Measurements from ENCODE around the gene CCNI2.

CCNI2 gene

GRCh38 chr5:132773114-132773513, 25.9 kb downstream of the CCNI2 start:
- DNase-seq (ENCODE audit: low read depth in 1 of 2, low spot score in 1 of 2): no peak
- in situ Hi-C loops (cut with HindIII; ENCODE audit: low pct_unique_long_range_greater_than_20kb, low sequenced_read_pairs): no loop called here
- TF ChIP-seq JUND (IDR thresholded peaks at IDR 0.05; ENCODE audit: low read depth): no peak

DNA sequence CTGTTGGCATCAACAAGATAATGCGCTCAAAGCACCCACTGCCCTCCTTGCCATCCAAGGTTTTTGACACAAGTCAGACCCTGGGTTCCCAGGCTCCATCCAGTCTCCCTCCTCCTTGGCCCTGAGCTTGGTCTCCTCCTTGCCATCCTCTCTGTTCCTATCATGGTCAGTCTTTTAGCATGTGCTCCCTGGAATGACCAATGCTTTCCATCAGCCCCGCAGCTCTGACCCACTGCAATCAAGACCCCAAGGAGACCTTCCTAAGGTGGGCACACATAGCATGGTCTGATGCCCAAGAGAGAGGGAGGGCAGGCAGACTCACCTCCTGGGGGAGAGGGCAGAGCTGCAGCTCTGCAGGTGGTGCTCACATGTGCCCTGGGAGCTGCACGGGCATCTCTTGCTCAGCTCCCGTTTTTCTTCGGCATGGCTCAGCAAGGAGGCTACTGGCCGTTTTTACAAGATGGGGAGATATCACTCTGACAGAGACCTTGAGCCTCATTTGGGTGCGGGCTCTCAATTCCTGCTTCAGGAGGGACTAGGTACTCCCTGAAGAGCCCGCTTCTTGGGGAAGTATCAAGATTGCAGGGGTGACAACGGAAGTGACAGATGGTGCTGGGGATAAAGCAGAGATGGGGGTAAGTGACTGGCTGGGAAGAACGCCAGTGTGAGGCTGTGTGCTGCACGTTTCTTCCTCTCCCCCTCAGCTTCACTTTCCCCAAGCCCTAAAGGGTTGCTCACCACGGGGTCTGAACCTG, 26.6 kb downstream of the CCNI2 start:
- TF ChIP-seq JUND (IDR thresholded peaks at IDR 0.05; ENCODE audit: low read depth): no peak
- no peak for DNase-seq (ENCODE audit: low read depth in 1 of 2, low spot score in 1 of 2)
- in situ Hi-C loops (cut with HindIII; ENCODE audit: low pct_unique_long_range_greater_than_20kb, low sequenced_read_pairs): no loop called here

DNA sequence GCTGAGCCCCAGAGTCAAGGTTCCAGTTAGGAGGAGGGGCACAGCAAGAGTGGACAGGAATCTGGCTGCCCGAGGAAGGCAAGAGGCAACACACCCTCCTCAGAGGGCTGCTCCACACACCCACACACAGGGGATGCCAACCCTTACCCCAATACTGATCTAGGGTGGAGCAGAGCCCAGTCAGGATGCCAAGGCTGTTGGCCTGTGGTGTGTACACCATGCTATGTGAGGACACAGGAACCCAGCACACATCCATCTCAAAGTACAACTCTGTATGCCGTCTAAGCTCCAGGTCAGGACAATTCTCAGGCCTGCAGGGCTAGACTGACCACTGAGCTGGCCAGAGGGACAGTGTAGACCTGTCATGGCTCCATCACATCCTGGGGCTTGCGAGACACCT, 27.2 kb downstream of the CCNI2 start:
- TF ChIP-seq JUND (IDR thresholded peaks at IDR 0.05; ENCODE audit: low read depth): no peak
- no peak for DNase-seq (ENCODE audit: low read depth in 1 of 2, low spot score in 1 of 2)
- in situ Hi-C loops (cut with HindIII; ENCODE audit: low pct_unique_long_range_greater_than_20kb, low sequenced_read_pairs): no loop called here

- no peak for DNase-seq (ENCODE audit: low read depth in 1 of 2, low spot score in 1 of 2)
- no peak for TF ChIP-seq JUND (IDR thresholded peaks at IDR 0.05; ENCODE audit: low read depth)
- in situ Hi-C loops (cut with HindIII; ENCODE audit: low pct_unique_long_range_greater_than_20kb, low sequenced_read_pairs): no loop called here
Observed at GRCh38 chr5:132774896-132775295, 27.7 kb downstream of the CCNI2 start.

- no peak for TF ChIP-seq JUND (IDR thresholded peaks at IDR 0.05; ENCODE audit: low read depth)
- in situ Hi-C loops (cut with HindIII; ENCODE audit: low pct_unique_long_range_greater_than_20kb, low sequenced_read_pairs): no loop called here
- DNase-seq (ENCODE audit: low read depth in 1 of 2, low spot score in 1 of 2): peak in 1 of 2 experiments; percentile 76
Observed at GRCh38 chr5:132775476-132775961, 28.3 kb downstream of the CCNI2 start.

- DNase-seq (ENCODE audit: low read depth in 1 of 2, low spot score in 1 of 2): peak in 1 of 2 experiments; percentile 68
- no peak for TF ChIP-seq JUND (IDR thresholded peaks at IDR 0.05; ENCODE audit: low read depth)
- in situ Hi-C loops (cut with HindIII; ENCODE audit: low pct_unique_long_range_greater_than_20kb, low sequenced_read_pairs): no loop called here
Observed at GRCh38 chr5:132776131-132776937, 29.1 kb downstream of the CCNI2 start.

- TF ChIP-seq JUND (IDR thresholded peaks at IDR 0.05; ENCODE audit: low read depth): no peak
- in situ Hi-C loops (cut with HindIII; ENCODE audit: low pct_unique_long_range_greater_than_20kb, low sequenced_read_pairs): no loop called here
- DNase-seq (ENCODE audit: low read depth in 1 of 2, low spot score in 1 of 2): no peak
Observed at GRCh38 chr5:132776938-132777208, 29.6 kb downstream of the CCNI2 start.

GRCh38 chr5:132777209-132778069, 30.2 kb downstream of the CCNI2 start, which contains the start of gene SEPTIN8:
SEPTIN8 (minus strand) TSS chr5:132777239; CDS start chr5:132777137, 102 bp downstream.
- TF ChIP-seq JUND (IDR thresholded peaks at IDR 0.05; ENCODE audit: low read depth): no peak
- in situ Hi-C loops (cut with HindIII; ENCODE audit: low pct_unique_long_range_greater_than_20kb, low sequenced_read_pairs): no loop called here
- peak; percentile 69 to 72 for DNase-seq (ENCODE audit: low read depth in 1 of 2, low spot score in 1 of 2)

DNA sequence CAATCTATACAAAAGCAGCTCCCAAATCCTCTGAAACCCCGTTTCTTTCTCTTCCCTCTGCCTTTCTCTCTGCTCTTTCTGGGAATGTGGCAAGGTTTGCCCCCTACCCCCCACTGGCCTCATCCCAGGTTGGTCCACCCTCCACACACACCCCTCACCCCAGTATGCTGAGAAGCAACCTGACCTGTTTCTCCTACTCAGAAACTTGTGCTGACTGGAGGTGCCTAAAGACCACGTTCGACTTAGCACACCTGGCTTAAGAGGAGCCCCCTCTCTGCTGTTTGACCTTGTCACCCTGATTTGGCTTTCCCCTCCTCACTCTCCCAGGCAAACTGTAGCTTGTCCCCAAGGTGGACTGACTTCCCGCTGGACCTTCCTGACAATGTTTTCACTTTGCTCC, 30.9 kb downstream of the CCNI2 start:
- in situ Hi-C loops (cut with HindIII; ENCODE audit: low pct_unique_long_range_greater_than_20kb, low sequenced_read_pairs): no loop called here
- peak in 1 of 2 experiments; percentile 40 for DNase-seq (ENCODE audit: low read depth in 1 of 2, low spot score in 1 of 2)
- no peak for TF ChIP-seq JUND (IDR thresholded peaks at IDR 0.05; ENCODE audit: low read depth)

GRCh38 chr5:132778856-132779255, 31.6 kb downstream of the CCNI2 start:
- DNase-seq (ENCODE audit: low read depth in 1 of 2, low spot score in 1 of 2): no peak
- in situ Hi-C loops (cut with HindIII; ENCODE audit: low pct_unique_long_range_greater_than_20kb, low sequenced_read_pairs): no loop called here
- TF ChIP-seq JUND (IDR thresholded peaks at IDR 0.05; ENCODE audit: low read depth): no peak

DNA sequence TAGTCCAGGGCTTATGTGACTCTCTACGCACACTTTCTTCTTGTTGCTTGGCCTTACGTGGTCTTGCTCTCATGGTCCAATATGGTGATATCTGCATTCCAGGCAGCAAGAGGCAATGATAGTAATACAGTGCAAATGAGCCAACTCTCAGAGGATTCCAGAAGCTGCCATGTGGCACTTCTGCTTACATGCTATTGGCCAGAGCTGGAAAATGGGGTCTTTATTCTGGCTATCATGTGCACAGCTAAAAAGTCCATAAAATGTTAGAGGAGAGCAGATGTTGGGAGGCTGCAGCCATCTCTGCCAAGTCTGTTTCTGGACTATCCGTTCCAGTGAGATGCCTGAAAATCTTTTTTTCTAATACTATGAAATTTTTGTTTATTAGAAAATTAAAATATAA, 32.7 kb downstream of the CCNI2 start:
- no peak for TF ChIP-seq JUND (IDR thresholded peaks at IDR 0.05; ENCODE audit: low read depth)
- in situ Hi-C loops (cut with HindIII; ENCODE audit: low pct_unique_long_range_greater_than_20kb, low sequenced_read_pairs): no loop called here
- DNase-seq (ENCODE audit: low read depth in 1 of 2, low spot score in 1 of 2): no peak

DNA sequence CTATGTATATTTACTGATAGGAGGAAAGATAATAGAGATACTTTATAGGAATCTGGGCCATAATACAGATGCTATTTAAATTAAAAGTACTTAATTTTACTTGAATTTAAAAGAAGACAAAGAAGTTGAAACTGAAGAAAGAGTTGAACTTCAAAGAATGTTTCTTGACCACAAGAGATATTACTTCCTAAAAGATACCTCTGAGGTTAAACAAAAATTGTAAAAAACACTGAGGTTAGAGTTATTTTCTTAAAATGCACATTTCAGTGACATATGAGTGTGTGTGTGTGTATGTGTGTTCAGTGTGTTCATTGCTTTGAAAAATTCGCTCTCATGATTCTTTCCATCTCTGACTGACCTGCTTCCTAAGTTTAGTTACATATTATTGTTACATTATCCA, 33.4 kb downstream of the CCNI2 start:
- DNase-seq (ENCODE audit: low read depth in 1 of 2, low spot score in 1 of 2): no peak
- no peak for TF ChIP-seq JUND (IDR thresholded peaks at IDR 0.05; ENCODE audit: low read depth)
- in situ Hi-C loops (cut with HindIII; ENCODE audit: low pct_unique_long_range_greater_than_20kb, low sequenced_read_pairs): no loop called here

Measured in T47D (cell line).